HepG2 (cell line): ENCODE data around the gene SLC22A23. TPM values are rescaled to one million over a fixed set of nuclear protein-coding genes. Genes with fewer than 3 reads are reported as not detected.

ENCODE experiments used
- BATF2 ChIP-seq: sonication (generic); formaldehyde crosslinking; IDR thresholded peaks from 2 replicates; pipeline ENCODE4 v1.8.0; 2022; ENCODE audit warnings: mild to moderate bottlenecking, missing genetic modification reagents, moderate library complexity
- BCL6 ChIP-seq: IDR thresholded peaks from 2 replicates; pipeline ENCODE4 v1.6.1; 2016; ENCODE audit warnings: missing genetic modification reagents, missing compliant biosample characterization
- DRAP1 ChIP-seq: IDR thresholded peaks from 2 replicates; pipeline ENCODE4 v1.6.1; 2016; ENCODE audit warnings: missing genetic modification reagents, missing compliant biosample characterization
- ELF4 ChIP-seq: sonication (generic); formaldehyde crosslinking; IDR thresholded peaks from 2 replicates; pipeline ENCODE4 v1.5.0; 2020; ENCODE audit warnings: missing genetic modification reagents, mild to moderate bottlenecking, moderate library complexity, borderline replicate concordance
- MAX ChIP-seq: IDR thresholded peaks from 2 replicates; pipeline ENCODE4 v1.6.1; 2012; ENCODE audit warnings: inconsistent platforms
- NCOA2 ChIP-seq: sonication (generic); formaldehyde crosslinking; IDR thresholded peaks from 2 replicates; pipeline ENCODE4 v1.8.0; 2022; ENCODE audit warnings: inconsistent platforms
- NFIB ChIP-seq: sonication (generic); formaldehyde crosslinking; IDR thresholded peaks from 2 replicates; pipeline ENCODE4 v1.9.0; 2021; ENCODE audit warnings: missing genetic modification reagents, mild to moderate bottlenecking, borderline replicate concordance
- NRL ChIP-seq: sonication (generic); formaldehyde crosslinking; IDR thresholded peaks from 2 replicates; pipeline ENCODE4 v1.5.0; 2020; ENCODE audit warnings: missing genetic modification reagents, mild to moderate bottlenecking, moderate library complexity, borderline replicate concordance
- PHF8 ChIP-seq: sonication (generic); formaldehyde crosslinking; IDR thresholded peaks from 2 replicates; pipeline ENCODE4 v1.5.0; 2020; ENCODE audit warnings: missing genetic modification reagents
- PPARG ChIP-seq: conservative IDR thresholded peaks from 2 replicates; pipeline ENCODE4 v1.6.1; 2016; ENCODE audit warnings: missing biosample characterization, missing genetic modification reagents
- PRPF4 ChIP-seq: fragments of 200-400 bp; formaldehyde crosslinking; IDR thresholded peaks from 2 replicates; pipeline ENCODE4 v1.6.1; 2016; ENCODE audit warnings: low read length, low read depth; ENCODE audit not compliant: poor library complexity, severe bottlenecking
- RXRA ChIP-seq: sonication (generic); formaldehyde crosslinking; IDR thresholded peaks from 2 replicates; pipeline ENCODE4 v1.5.1; 2020; ENCODE audit warnings: missing genetic modification reagents
- ZBTB37 ChIP-seq: sonication (generic); formaldehyde crosslinking; IDR thresholded peaks from 2 replicates; pipeline ENCODE4 v1.4.0; 2020; ENCODE audit warnings: mild to moderate bottlenecking, missing genetic modification reagents
- ZFP90 ChIP-seq: sonication (generic); formaldehyde crosslinking; IDR thresholded peaks from 2 replicates; pipeline ENCODE4 v1.8.0; 2022; ENCODE audit warnings: missing genetic modification reagents, mild to moderate bottlenecking, inconsistent platforms, borderline replicate concordance
- ZGPAT ChIP-seq: IDR thresholded peaks from 2 replicates; pipeline ENCODE4 v1.6.1; 2016; ENCODE audit warnings: mild to moderate bottlenecking
- ZNF232 ChIP-seq: sonication (generic); formaldehyde crosslinking; IDR thresholded peaks from 2 replicates; pipeline ENCODE4 v1.4.0; 2020; ENCODE audit warnings: missing genetic modification reagents, borderline replicate concordance
- ZNF362 ChIP-seq: sonication (generic); formaldehyde crosslinking; IDR thresholded peaks from 2 replicates; pipeline ENCODE4 v1.4.0; 2020; ENCODE audit warnings: missing genetic modification reagents, mild to moderate bottlenecking, borderline replicate concordance
- ZNF510 ChIP-seq: sonication (generic); formaldehyde crosslinking; IDR thresholded peaks from 2 replicates; pipeline ENCODE4 v1.4.0; 2020; ENCODE audit warnings: low read depth, mild to moderate bottlenecking, missing genetic modification reagents
- ZNF576 ChIP-seq: sonication (generic); formaldehyde crosslinking; IDR thresholded peaks from 2 replicates; pipeline ENCODE4 v1.4.0; 2020; ENCODE audit warnings: mild to moderate bottlenecking, missing genetic modification reagents
- ZNF672 ChIP-seq: sonication (generic); formaldehyde crosslinking; IDR thresholded peaks from 2 replicates; pipeline ENCODE4 v1.8.1; 2022; ENCODE audit warnings: missing genetic modification reagents
- ZNF674 ChIP-seq: sonication (generic); formaldehyde crosslinking; IDR thresholded peaks from 2 replicates; pipeline ENCODE4 v1.5.0; 2020; ENCODE audit warnings: low read depth, mild to moderate bottlenecking, missing genetic modification reagents
- ZNF703 ChIP-seq: sonication (generic); formaldehyde crosslinking; IDR thresholded peaks from 2 replicates; pipeline ENCODE4 v1.5.1; 2020; ENCODE audit warnings: missing genetic modification reagents, mild to moderate bottlenecking, moderate library complexity, borderline replicate concordance
- ZNF782 ChIP-seq: sonication (generic); formaldehyde crosslinking; IDR thresholded peaks from 2 replicates; pipeline ENCODE4 v1.4.0; 2020; ENCODE audit warnings: missing genetic modification reagents, mild to moderate bottlenecking, borderline replicate concordance
- ZSCAN25 ChIP-seq: sonication (generic); formaldehyde crosslinking; IDR thresholded peaks from 2 replicates; pipeline ENCODE4 v1.8.0; 2022; ENCODE audit warnings: mild to moderate bottlenecking, missing genetic modification reagents
- polyA plus RNA-seq, 8 experiments: library from polyadenylated mRNA; depleted of rRNA in 3 of 8; stranded (reverse) in 7 of 8; unstranded in 1 of 8; fragments of >200 nt; fragmentation: Illumina TruSeq in 4 of 8; extraction: Trizol in 4 of 8; gene quantifications; 2 replicates each; pipeline versions ENCODE4 v1.2.1 to v1.2.3, GENCODE V29; 2011 to 2016; ENCODE audit warnings: low read depth in 4 of 8, missing spikeins in 1 of 8, mixed read lengths in 1 of 8; ENCODE audit not compliant: insufficient read depth in 1 of 8
- total RNA-seq, 5 experiments: library from RNA; depleted of rRNA; stranded (reverse); fragments of >200 nt; fragmentation: Illumina TruSeq; extraction: Trizol; gene quantifications; 2 replicates each; pipeline ENCODE4 v1.2.3, GENCODE V29; 2016; ENCODE audit warnings: low read depth in 1 of 5

Gene SLC22A23
- total and polyA plus RNA-seq, 2 of the 13 experiments (the other 11 are each of a cell fraction or from before 2014, with no cell fraction given) = 11.8 to 17.5 TPM

GRCh38 chr6:3355358-3356055 lies 101.3 kb downstream of the SLC22A23 start (continued):
- 0 out of 2 replicates have a peak, but pooled peaks have one; percentile 24 for TF ChIP-seq NCOA2 (CRISPR knock-in tag)
- TF ChIP-seq ZNF672 (CRISPR knock-in tag) = no peak
- peak; percentile 42 for TF ChIP-seq PRPF4
- 0 out of 2 replicates have a peak, but pooled peaks have one; percentile 24 for TF ChIP-seq ZGPAT (CRISPR knock-in tag)
- no peak for TF ChIP-seq ZNF782
- TF ChIP-seq DRAP1 (CRISPR knock-in tag) = no peak
- TF ChIP-seq ZNF674 (CRISPR knock-in tag) = 0 out of 2 replicates have a peak, but pooled peaks have one; percentile 37
- TF ChIP-seq BCL6 (CRISPR knock-in tag) = peak; percentile 6; the same call in 1 of the 2 replicates
- TF ChIP-seq ZNF703 (CRISPR knock-in tag) = no peak
- TF ChIP-seq ZNF576 = no peak
- TF ChIP-seq BATF2 (CRISPR knock-in tag) = no peak
- 0 out of 2 replicates have a peak, but pooled peaks have one; percentile 67 for TF ChIP-seq ZNF510
- peak; percentile 9; the same call in 1 of the 2 replicates for TF ChIP-seq ZFP90 (CRISPR knock-in tag)
- TF ChIP-seq ZNF362 (CRISPR knock-in tag) = peak; percentile 64; the same call in 1 of the 2 replicates
- 0 out of 2 replicates have a peak, but pooled peaks have one; percentile 28 for TF ChIP-seq ZNF232 (CRISPR knock-in tag)
- no peak for TF ChIP-seq NFIB (CRISPR knock-in tag)
- TF ChIP-seq PPARG = no peak
- TF ChIP-seq PHF8 (CRISPR knock-in tag) = peak; percentile 33; the same call in 1 of the 2 replicates
- 0 out of 2 replicates have a peak, but pooled peaks have one; percentile 37 for TF ChIP-seq ZBTB37 (CRISPR knock-in tag)
- peak; percentile 73; the same call in 1 of the 2 replicates for TF ChIP-seq ZSCAN25 (CRISPR knock-in tag)
- no peak for TF ChIP-seq NRL
- TF ChIP-seq MAX = peak; percentile 25; the same call in 1 of the 2 replicates
- TF ChIP-seq ELF4 (CRISPR knock-in tag) = no peak
- TF ChIP-seq RXRA (CRISPR knock-in tag) = 0 out of 2 replicates have a peak, but pooled peaks have one; percentile 16
